Osteocyte (in vitro differentiated cells): ENCODE data around the gene PELI3. TPM values are rescaled to one million over a fixed set of nuclear protein-coding genes. Genes with fewer than 3 reads are reported as not detected.

Experiments used
- DNase-seq: peaks from one replicate; pipeline ENCODE4 v3.0.0; 2021; ENCODE audit warnings: mixed read lengths; ENCODE audit not compliant: unreplicated experiment; ENCODE audit errors: extremely low spot score
- H3K27ac Mint-ChIP-seq: one replicate; pipeline ENCODE4 v1.8.0; 2021; ENCODE audit warnings: mild to moderate bottlenecking, mixed read lengths; ENCODE audit not compliant: unreplicated experiment
- H3K27me3 Mint-ChIP-seq: one replicate; pipeline ENCODE4 v1.8.0; 2021; ENCODE audit warnings: mixed read lengths; ENCODE audit not compliant: unreplicated experiment
- H3K36me3 Mint-ChIP-seq: one replicate; pipeline ENCODE4 v1.8.0; 2021; ENCODE audit warnings: mixed read lengths; ENCODE audit not compliant: unreplicated experiment
- H3K4me1 Mint-ChIP-seq: one replicate; pipeline ENCODE4 v1.8.0; 2021; ENCODE audit warnings: mixed read lengths; ENCODE audit not compliant: unreplicated experiment
- H3K4me3 Mint-ChIP-seq: one replicate; pipeline ENCODE4 v1.8.0; 2021; ENCODE audit warnings: mild to moderate bottlenecking, moderate library complexity, mixed read lengths; ENCODE audit not compliant: unreplicated experiment
- H3K9me3 Mint-ChIP-seq: one replicate; pipeline ENCODE4 v1.8.0; 2021; ENCODE audit warnings: mixed read lengths; ENCODE audit not compliant: unreplicated experiment
- total RNA-seq: library from RNA; stranded (reverse); gene quantifications from 2 replicates; pipeline ENCODE4 v1.2.1, GENCODE V29; 2021
- TF ChIP-seq, protein P1 (sequence below): fragments of 200-600 bp; sonication (generic); IDR thresholded peaks from 2 replicates; pipeline ENCODE4 v1.5.0; 2021; ENCODE audit warnings: antibody characterized with exemption, mild to moderate bottlenecking, moderate library complexity

PELI3 gene
- total RNA-seq, 1 donor from 2014 or later, result 13.6 TPM

DNA sequence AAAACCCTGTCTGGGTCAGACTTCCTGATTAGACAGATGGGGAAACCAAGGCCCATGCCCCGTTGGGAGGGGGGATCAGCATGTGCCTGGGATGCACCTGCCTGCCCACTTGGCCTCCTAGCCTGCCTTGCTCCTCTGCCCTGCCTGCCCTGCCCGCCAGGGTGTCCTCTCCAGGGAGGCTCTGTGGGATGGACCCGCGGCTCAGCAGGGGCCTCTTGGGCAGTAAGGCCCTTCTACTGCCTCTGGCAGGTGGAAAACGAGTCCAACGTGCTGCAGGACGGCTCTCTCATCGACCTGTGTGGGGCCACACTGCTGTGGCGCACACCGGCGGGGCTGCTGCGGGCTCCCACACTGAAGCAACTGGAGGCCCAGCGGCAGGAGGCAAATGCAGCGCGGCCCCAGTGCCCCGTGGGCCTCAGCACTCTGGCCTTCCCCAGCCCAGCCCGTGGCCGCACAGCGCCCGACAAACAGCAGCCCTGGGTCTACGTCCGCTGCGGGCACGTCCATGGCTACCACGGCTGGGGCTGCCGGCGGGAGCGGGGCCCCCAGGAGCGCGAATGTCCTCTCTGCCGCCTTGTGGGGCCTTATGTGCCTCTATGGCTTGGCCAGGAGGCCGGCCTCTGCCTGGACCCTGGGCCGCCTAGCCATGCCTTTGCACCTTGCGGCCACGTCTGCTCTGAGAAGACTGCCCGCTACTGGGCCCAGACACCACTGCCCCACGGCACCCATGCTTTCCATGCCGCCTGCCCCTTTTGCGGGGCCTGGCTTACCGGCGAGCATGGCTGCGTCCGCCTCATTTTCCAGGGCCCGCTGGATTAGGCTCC lies 8.9 kb downstream of the PELI3 start:
- Mint-ChIP-seq H3K27me3 (no peaks in the 10 kb centered on the region), H3K27ac (no peak overlapping the region), H3K9me3 (no peaks in the 10 kb centered on the region), H3K4me3 (no peak overlapping the region), H3K4me1 (peaks cover 17% of the 10 kb centered on the region), H3K36me3 (peaks cover 6% of the 10 kb centered on the region)
- TF ChIP-seq, protein P1, sequence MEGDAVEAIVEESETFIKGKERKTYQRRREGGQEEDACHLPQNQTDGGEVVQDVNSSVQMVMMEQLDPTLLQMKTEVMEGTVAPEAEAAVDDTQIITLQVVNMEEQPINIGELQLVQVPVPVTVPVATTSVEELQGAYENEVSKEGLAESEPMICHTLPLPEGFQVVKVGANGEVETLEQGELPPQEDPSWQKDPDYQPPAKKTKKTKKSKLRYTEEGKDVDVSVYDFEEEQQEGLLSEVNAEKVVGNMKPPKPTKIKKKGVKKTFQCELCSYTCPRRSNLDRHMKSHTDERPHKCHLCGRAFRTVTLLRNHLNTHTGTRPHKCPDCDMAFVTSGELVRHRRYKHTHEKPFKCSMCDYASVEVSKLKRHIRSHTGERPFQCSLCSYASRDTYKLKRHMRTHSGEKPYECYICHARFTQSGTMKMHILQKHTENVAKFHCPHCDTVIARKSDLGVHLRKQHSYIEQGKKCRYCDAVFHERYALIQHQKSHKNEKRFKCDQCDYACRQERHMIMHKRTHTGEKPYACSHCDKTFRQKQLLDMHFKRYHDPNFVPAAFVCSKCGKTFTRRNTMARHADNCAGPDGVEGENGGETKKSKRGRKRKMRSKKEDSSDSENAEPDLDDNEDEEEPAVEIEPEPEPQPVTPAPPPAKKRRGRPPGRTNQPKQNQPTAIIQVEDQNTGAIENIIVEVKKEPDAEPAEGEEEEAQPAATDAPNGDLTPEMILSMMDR, result no peak
- DNase-seq, result no peak

DNA sequence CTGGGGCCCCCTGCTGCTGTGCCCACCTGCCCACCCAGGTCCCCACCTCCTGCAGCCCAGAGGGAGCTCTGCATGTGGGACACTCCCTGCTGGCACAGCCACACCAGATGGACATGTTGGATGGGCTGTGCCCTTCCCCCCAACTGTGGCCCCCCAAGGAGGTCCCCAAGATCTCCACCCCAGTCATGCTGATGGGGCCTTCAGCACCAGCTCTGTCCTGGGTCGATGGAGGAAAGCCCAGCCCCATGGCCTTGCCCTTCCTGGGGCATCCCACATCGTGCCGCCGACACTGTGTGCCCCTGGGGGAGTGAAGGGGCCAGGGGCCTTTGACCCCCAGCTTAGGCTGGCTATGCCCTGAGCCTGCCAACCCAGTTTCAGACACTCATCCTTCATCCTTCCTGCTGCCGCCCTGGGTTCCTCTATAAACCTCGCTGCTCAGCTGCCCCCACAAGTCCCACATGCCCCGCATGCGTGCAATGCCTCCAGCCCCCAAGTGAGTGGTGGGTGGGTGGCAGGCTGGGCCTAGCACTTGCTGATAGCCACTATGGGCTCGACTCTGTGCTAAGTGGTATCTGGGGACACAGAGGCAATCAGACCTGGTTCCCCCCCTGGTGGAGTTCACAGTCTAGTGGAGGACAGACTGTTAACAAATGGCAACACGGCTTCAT lies 9.6 kb downstream of the PELI3 start:
- Mint-ChIP-seq H3K27ac (no peak overlapping the region), H3K4me1 (peaks cover 21% of the 10 kb centered on the region), H3K4me3 (no peak overlapping the region), H3K9me3 (no peaks in the 10 kb centered on the region), H3K27me3 (no peaks in the 10 kb centered on the region), H3K36me3 (peaks cover 4% of the 10 kb centered on the region)
- no peak for DNase-seq
- TF ChIP-seq, protein P1, result no peak

DNA sequence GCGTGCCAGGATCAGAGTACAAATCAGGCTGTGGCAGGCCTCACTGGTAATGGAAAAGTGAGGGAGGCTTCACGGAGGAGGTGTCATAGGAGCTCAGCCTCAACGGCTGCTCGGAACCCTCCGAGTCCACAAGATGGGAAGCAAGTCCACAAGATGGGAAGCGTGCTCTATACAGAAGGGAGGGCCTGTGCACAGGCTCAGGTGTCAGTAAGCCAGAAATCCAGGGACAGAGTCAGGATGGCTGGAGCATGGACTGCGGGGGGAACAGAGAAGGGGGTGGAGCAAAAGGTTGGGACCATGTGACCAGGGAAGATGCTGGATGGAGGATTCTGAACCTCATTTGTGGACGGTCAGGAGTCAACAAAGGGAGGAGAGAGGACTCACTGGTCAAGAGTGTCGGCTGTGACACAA lies 10.1 kb downstream of the PELI3 start:
- Mint-ChIP-seq H3K4me3 (no peak overlapping the region), H3K36me3 (peaks cover 4% of the 10 kb centered on the region), H3K4me1 (peaks cover 21% of the 10 kb centered on the region), H3K9me3 (no peaks in the 10 kb centered on the region), H3K27ac (no peak overlapping the region), H3K27me3 (no peaks in the 10 kb centered on the region)
- no peak for DNase-seq
- TF ChIP-seq, protein P1, result no peak

DNA sequence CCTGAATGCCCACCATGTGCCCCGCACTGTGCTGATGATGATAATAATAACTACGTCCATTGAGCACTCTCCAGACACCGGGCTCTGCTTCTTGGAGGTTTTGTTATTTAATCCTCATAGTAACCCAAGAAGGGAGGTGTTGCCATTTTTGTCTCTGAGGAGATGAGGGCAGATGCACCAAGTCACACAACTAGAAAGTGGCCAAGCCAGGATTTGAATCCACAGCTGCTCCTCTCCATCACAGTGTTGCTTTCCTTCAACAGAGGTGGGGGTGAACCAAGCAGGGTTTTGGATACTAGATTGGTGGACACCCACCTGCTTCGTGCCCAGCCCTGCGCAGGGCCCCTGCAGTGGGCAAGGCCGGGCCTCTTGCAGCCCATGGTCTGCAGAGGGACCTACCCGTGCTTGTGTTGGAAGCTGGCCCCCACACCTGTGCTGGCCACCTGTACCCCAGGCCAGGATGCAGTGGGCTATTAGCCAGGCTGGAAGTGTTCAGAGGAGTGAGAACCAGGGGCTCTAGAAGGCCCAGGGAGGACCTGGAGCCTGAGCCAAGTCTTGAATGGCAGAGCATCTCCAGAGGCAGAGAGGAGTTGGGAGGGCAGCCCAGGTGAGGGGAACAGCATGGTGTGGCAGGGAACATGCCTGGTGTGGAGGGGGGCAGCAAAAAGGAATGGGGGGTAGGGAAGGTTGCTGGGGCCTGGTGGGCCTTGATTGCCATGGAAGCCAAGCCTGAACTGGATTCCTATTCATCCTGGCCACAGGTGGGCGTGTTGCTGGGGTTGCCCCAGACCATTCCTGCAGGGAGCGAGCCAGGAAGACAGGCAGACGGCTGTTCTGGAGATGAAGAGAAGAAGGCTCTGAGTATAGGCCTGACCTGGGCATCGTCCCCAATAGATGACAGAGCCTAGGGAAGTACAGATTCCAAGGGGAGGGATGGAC lies 10.8 kb downstream of the PELI3 start:
- H3K27ac Mint-ChIP-seq, result peak overlapping the region; percentile 38
- H3K9me3 Mint-ChIP-seq, result no peaks in the 10 kb centered on the region
- peaks cover 4% of the 10 kb centered on the region for H3K36me3 Mint-ChIP-seq
- H3K4me1 Mint-ChIP-seq, result peaks cover 21% of the 10 kb centered on the region
- no peaks in the 10 kb centered on the region for H3K27me3 Mint-ChIP-seq
- TF ChIP-seq, protein P1, result no peak
- no peak for DNase-seq
- H3K4me3 Mint-ChIP-seq, result no peak overlapping the region
